WI38 (cell line): ENCODE data around the gene EPB41.
"Not testable (repeated sequence)": the region's sequence is repeated elsewhere in the genome, so short reads cannot be mapped to it uniquely, and the experiment has no call there.

ENCODE experiments used
- H3K4me3 ChIP-seq: 2 replicates; pipeline ENCODE4 v1.5.1; 2011; ENCODE audit warnings: low read depth, mild to moderate bottlenecking, control low read depth, low read length
- CTCF ChIP-seq: IDR thresholded peaks from 2 replicates; pipeline ENCODE4 v1.5.1; 2012; ENCODE audit warnings: low read depth, mild to moderate bottlenecking, control low read depth, low read length

EPB41 gene

DNA sequence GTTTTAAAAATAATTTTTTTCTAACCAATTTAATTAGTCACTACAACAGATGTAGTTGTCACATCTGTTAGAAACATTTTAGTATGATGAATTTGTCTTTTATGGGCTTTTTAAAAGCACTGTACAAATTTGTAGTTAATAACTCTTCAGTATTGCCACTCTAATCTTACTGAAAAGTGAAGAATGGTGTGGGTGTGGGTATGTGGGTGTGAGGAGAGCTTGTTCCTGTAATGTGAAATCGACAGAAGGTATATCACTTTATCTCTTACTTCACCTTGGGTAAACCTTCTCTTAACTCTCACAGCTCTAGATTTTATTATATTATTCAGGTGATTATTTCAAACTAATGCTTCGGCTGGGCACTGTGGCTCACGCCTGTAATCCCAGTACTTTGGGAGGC is 166.8 kb downstream of the EPB41 start:
- TF ChIP-seq CTCF: no peak

DNA sequence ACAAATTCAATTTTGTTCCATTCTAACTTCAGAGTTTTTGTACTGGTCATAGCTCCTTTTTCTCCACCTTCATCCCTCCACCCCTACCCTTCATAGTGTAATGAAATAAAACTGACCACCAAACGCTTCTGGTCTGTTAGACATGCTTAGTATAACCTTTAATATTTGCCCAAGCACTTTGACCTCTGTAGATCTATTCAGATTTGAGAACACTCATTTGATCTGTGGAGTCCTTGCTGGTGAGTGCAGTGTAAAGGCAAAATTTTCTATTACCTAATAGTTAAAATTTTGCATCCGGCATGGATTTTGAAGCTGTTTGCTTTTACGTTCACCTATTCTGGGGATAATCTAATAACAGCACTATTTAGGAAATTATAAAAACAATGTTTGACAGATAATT is 168.2 kb downstream of the EPB41 start:
- no peak for TF ChIP-seq CTCF
- H3K4me3 ChIP-seq: no peak overlapping the region

More for the DNA sequence above, 166.8 kb downstream of the EPB41 start:
- no peak overlapping the region for H3K4me3 ChIP-seq

GRCh38 chr1:29083317-29084195 is 169.2 kb downstream of the EPB41 start:
- TF ChIP-seq CTCF: no peak
- no peak overlapping the region for H3K4me3 ChIP-seq

DNA sequence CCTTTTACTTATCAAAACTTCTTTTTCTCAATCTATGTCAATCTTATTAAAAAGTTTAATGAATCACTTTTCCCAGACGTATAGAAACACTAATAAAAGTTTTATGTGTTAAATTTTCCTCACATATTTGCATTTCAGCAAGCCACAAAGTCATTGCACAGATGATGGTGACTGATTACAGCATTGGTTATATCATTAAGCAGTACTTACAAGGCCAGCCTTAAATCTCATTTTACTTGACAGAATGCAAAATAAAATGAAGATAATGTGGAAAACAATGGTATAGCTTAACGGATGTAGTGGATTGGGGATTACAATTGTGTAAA is 169.8 kb downstream of the EPB41 start:
- H3K4me3 ChIP-seq: no peak overlapping the region
- no peak for TF ChIP-seq CTCF

DNA sequence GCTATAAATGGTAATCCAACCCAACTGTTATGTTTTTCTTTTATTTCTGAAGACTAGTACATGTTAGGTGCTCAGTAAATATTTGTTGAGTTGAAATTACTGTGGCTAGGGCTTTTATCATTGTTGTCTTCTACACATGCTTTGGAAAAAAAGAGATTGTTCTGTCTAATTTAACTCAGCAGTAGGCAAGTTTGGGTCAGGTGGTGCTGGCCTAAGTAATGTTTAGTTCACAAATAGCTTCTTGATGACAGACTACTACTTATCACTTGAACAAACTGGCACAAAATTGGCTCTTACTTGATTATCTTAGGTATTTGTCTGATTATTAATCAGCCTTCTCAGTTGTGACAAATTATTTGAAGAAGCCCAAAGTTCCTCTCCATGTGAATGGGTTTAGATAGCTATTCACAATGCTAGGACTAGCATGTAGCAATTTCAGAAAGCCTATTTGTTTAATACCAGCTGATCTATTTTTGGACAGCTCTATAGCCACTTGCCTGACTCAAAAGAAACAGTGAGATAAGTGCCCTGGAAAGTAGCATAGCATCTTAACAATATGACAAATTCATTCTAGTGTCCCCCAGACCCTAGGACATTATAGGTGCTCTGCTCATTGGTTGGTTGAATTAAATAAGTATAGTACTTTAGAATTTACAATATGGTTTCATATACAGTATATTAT is 176.7 kb downstream of the EPB41 start:
- TF ChIP-seq CTCF: no peak
- H3K4me3 ChIP-seq: no peak overlapping the region

DNA sequence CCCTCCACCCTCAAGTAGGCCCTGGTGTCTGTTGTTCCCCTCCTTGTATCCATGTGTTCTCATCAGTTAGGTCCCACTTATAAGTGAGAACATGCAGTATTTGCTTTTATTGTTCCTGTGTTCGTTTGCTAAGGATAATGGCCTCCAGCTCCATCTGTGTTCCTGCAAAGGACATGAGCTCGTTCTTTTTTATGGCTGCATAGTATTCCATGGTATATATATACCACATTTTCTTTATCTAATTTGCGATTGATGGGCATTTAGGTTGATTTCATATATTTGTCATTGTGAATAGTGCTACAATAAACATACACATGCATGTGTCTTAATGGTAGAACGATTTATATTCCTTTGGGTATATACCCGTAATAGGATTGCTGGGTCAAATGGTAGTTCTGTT is 178.3 kb downstream of the EPB41 start:
- H3K4me3 ChIP-seq: not testable (repeated sequence)

DNA sequence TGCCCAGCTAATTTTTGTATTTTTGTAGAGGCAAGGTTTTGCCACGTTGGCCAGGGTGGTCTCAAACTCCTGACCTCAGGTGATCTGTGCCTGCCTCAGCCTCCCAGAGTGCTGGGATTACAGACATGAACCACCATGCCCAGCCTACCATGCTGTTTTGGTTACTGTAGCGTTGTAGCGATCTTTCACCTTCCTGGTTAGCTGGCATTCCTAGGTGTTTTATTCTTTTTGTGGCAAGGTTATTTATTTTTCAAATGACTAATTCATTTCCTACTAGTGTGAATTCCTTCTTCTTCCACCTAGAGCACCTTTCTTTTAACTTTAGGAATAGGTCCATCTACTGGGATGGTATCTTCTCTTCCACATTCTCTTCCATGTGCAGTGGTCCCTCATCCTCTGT is 180.1 kb downstream of the EPB41 start:
- no peak overlapping the region for H3K4me3 ChIP-seq
- TF ChIP-seq CTCF: no peak
